GM21515 (cell line): ENCODE data around the gene HS3ST3A1.

Source experiments
- ATAC-seq: cut with Tn5 transposase; IDR thresholded peaks from one replicate; pipeline ENCODE4 v1.9.1; 2021; ENCODE audit not compliant: unreplicated experiment

The HS3ST3A1 gene

GRCh38 chr17:13541032-13541480 is 60.7 kb downstream of the HS3ST3A1 start:
- ATAC-seq = no peak

DNA sequence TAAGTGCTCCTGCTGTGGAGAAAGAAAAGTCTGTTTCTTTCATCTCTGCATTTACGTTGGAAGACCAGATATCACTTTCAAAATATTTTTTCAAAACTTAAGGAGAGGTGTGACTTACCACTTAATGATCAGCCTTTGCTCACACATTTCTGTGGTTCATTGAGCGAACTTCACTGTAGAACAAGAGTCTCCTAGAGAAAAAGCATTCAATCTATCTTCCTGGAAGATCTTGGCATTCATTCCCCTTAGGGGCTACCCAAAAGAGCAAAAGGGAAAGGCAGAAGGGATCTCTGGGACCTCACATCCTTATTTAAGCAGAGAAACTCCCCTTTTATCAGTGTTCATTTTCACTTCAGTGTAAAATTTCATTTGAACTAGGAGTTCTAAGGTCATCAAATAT is 61.2 kb downstream of the HS3ST3A1 start:
- ATAC-seq = no peak

- ATAC-seq = no peak
These were observed 62.3 kb downstream of the HS3ST3A1 start for GRCh38 chr17:13539421-13539820.

GRCh38 chr17:13538841-13539411 is 62.8 kb downstream of the HS3ST3A1 start:
- ATAC-seq = no peak

GRCh38 chr17:13537871-13538643 is 63.7 kb downstream of the HS3ST3A1 start:
- no peak for ATAC-seq

DNA sequence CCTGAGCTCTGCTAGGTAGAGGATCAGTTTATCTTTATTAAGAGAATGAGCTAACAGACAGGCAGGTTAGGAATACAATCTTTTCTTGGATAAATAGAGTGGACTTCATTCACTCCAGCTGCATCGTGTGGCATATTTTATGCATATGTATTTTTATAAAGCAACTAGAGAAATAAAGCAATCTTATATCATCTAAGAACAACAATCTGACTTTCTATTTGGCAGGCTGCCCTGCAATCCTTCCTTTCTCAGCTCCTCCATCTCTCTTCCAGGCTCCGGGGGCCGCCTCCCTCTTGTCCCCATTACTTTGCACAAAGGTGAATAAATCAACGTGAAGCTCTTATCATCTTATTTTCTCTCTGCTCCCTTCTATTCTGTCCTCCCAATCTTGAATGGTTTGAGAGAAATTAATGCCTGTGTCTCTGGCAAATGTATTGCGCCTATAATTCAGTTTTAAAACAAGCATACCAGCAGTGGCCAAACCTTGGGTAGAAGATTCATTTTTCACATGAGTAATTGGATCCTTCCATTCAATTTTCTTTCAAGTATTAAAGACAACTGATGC is 64.5 kb downstream of the HS3ST3A1 start:
- ATAC-seq = no peak

DNA sequence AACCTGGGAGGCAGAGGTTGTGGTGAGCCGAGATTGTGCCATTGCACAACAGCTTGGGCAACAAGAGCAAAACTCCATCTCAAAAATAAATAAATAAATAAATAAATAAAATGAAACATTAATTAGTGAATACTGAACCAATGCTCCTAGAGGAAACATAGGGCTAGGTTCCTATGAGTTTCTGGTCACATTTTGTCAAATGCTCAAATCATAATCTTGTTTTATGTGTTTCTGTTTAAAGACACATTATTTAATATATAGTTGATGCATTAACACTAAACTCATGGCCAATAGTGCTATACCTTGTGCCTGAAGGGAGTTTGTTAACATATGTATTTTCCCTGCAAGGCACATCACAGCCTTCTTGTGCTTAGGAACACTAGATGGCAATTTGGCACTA is 66.8 kb downstream of the HS3ST3A1 start:
- ATAC-seq = no peak

DNA sequence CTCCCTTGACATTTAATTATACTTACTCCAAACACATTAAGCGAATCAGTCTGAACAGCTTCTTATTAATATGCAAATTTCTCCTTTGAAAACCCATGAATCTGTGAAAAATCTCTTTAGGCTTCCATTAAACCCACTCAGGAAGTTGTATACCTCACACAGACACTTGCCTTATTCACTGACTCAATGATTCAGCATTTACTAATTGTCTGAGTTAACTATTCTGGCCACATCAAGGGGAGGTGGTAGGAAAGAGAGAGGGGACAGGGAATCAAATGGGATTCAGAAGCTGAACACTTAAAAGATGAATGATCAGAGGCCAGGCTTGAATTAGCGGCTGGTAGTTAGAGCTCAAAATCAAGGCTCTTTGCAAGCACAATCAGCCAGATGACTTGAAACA is 70.0 kb downstream of the HS3ST3A1 start:
- ATAC-seq = no peak

DNA sequence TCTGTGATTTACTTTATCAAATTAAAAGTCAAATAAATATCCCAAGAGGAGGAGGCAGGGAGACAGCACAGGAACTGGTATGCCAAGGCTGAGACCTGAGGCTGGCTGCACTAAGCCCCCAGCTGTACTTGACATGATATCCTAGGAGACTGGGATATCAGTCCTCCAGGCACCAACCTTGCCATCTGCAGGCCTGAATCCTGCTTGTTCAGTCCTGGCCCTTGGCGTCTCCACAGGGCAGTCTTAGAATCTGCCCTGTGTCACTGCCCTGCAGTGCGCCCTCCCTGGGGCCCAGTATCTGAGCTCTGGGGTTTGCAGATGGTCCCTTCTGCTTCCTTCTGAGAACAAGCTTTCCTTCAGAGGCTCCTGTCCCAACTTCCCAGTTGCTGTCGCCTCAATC is 75.9 kb downstream of the HS3ST3A1 start:
- ATAC-seq = no peak

DNA sequence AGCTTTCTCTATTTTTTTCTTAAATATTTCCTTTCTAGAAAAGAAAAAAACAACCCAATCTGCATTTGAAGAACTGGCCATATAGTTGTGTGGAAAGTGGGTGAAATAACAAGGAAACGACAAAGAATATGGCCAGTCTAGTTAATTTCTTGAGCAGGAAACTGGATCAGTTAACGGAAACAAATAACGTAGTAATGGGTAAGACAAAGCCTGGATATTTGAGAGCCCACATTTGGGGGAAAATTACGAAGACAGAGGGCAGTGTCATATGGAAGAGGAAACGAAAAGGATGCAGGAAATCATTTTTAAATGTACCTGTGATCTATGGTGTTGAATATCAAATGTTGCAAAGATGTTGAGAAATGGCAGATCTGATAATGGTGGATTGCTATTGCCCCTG is 78.6 kb downstream of the HS3ST3A1 start:
- no peak for ATAC-seq

DNA sequence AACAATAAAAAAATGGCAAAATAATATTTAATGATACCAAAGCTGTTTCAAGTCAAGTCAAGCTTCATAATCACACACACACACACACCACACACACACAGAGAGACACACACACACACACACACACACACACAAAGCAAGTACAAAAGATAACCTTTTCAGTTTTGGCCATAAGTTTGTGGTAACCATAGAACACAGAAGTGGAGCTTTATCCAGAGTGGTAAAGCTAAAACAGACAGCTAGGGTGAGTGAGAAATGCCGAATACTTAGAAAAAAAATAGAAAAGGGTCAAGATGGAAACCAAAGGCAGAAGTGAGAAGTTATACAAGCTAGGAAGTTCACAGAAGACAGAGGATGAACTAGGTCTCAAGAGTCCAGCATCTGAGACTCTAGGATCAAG is 79.0 kb downstream of the HS3ST3A1 start:
- no peak for ATAC-seq

DNA sequence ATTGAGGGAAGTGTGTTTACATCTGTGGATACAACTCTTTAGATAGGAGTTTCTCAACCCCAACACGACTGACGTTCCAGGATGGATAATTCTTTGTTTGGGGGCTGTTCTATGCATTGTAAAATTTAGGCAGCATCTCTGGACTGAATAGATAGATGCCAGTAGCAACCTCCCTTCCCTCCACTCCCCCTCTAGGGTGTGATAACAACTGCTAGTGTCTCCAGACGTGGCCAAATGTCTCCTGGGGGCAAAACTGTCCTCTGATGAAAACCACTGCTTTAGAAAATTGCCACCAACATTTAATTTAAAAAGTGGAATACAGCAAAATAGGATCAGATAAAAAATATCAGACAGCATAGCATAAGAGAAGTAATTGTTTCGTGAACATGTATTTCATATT is 79.9 kb downstream of the HS3ST3A1 start:
- no peak for ATAC-seq

DNA sequence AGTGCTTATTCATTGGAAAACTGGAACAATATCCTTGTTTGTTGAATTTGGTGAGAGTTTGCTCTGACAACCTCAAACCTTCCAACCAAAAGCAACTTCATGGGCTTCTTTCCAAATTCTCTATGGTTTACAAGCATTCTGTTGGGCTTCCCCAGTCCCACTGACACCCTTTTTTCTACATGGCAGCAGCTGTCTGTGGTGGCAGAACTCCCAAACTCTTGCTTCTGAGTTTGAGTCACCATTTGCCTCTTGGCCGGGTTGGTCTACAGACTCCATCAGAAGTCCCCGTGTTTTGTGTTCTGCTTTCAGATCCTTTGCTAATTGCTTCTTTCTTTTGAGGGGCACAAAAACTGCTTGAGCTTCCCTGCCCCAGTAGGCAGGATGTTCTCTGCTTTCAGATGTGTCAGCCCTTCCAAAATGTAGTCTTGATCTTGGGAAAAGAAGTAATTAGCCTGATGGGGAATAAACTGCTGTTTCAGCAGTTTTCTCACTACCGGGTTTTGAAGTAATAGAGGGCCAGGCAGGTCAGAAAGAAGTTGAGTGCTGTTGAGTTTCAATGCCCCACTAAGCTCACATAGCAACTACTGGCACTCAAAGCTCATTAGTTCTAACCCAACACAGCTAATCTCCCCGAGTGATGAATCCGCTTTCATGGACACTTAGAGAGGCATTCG is 80.7 kb downstream of the HS3ST3A1 start:
- no peak for ATAC-seq

DNA sequence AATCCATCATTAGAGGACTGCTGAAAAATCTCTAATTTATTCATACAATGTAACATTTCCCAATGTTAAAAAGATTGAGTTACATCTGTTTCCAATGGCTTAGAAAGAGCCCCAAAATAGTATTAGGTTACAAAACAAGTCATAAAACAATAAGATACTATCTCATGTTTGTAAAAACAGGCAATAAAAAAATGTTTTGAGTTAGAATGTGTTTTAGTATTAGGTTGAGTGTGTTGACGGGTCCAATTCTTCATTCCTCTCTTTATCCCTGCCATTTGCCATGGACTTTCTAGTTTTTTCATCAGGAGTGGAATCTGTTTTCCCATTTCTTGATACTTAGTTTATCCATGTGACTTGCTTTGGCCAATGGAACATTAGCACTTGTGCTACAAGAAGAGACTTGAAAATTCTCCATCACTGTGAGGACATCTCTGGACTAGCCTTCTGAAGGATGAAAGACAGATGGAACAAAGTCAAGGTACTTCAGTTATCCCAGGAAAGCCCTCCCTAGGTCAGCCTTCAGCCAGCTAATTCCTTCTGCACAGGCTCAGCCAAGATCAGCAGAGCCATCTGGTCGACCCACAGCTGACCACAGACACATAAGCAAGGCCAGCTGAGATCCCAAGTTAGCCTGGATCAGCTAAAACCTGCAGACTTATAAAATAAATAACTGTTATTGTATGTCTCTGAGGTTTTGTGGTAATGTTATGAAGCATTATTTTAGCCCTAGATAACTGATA is 83.3 kb downstream of the HS3ST3A1 start:
- no peak for ATAC-seq

DNA sequence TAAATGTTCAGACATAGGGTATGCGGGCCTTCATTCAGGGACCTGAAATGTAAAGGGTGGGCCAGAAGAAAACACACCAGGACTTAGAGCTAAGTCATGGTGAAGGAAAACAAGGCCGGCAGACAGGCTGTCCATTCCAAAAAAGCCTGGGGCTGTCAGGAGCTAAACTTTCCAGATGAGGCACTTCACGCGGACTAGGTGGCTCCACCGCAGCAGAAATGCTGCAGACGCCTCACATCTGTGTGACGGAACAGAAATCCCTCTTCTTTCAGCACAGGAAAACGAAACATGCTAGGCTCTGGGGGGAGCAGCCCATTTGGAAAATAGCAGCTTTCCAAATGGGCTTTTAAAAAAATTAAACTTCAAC is 88.7 kb downstream of the HS3ST3A1 start:
- no peak for ATAC-seq

DNA sequence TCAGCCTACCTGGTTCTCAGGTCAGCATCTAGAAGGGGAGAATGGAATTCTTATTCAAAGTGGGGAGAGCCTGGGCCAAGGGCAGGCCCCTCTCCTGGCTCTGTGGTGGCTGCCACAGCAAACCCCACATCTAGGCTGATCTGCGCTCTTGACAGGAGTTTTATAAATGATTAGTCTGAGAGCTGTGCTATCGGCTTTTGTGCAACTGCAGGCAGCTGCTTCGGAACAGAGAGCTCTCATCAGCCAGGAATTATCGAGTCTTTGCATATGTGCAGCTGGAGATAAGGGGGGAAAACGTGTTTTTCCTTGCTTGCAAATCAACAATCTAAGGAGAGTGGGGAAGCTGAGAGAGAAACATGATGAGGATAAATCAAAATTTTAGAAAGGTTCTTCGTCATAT is 91.7 kb downstream of the HS3ST3A1 start:
- no peak for ATAC-seq

GRCh38 chr17:13509527-13509926 is 92.2 kb downstream of the HS3ST3A1 start:
- ATAC-seq = no peak

DNA sequence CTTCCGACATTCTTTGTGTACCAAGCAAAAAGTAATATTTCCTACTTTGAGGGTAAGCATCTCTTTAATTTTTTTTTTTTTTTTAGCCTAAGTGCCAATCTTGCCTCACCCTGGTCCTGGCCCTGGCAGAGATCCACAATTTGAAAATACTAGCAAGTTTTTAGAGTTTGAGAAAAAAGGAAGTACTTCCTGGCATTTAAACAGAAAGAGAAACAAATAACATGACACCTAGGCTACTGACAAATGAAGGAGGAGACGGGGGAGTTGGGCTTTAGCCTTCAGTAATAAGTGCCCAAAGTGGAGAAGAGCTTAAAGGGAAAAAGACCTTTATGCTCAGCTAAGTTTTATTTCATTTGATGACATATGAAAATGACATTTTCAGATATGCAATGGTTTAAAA is 92.8 kb downstream of the HS3ST3A1 start:
- no peak for ATAC-seq

- no peak for ATAC-seq
These were observed 98.2 kb downstream of the HS3ST3A1 start for GRCh38 chr17:13503526-13503925.

- ATAC-seq = no peak
These were observed 99.5 kb downstream of the HS3ST3A1 start for GRCh38 chr17:13502263-13502662.

- ATAC-seq = no peak
These were observed 100.8 kb downstream of the HS3ST3A1 start for GRCh38 chr17:13500947-13501346.
